Neural progenitor cell (in vitro differentiated cells): Measurements from ENCODE around the gene HERC6.

Source experiments
- CTCF ChIP-seq: fragments of 200-600 bp; sonication (generic); IDR thresholded peaks from 2 replicates; pipeline ENCODE4 v1.5.1; 2017; ENCODE audit warnings: antibody characterized with exemption, mild to moderate bottlenecking
- EZH2 ChIP-seq: fragments of 200-600 bp; sonication (generic); IDR thresholded peaks from 2 replicates; pipeline ENCODE4 v1.6.1; 2017; ENCODE audit warnings: antibody characterized with exemption, mild to moderate bottlenecking, moderate library complexity

- no peak for TF ChIP-seq EZH2
- TF ChIP-seq CTCF = no peak
These were observed 102.9 kb downstream of the HERC6 start for GRCh38 chr4:88481537-88481936.
